ENCODE data around the gene FHIT. TPM values are rescaled to one million over a fixed set of nuclear protein-coding genes. Genes with fewer than 3 reads are reported as not detected.
A peak's percentile ranks its signal among the peaks of the same experiment; 100 is the strongest.

Gene FHIT
- polyA plus RNA-seq, 1 donor from 2014 or later: 17.3 TPM

- Mint-ChIP-seq H3K27ac (no peak overlapping the region), H3K9me3 (peaks cover 11 to 19% (median 15%) of the 10 kb centered on the region in 3 donors), H3K4me1 (peaks cover 0 to 2% (median 0%) of the 10 kb centered on the region in 3 donors), H3K27me3 (no peaks in the 10 kb centered on the region), H3K4me3 (no peak overlapping the region), H3K36me3 (peaks cover 1% of the 10 kb centered on the region)
Observed at GRCh38 chr3:60957541-60957940, 293.7 kb downstream of the FHIT start.

GRCh38 chr3:60956729-60957128, 294.5 kb downstream of the FHIT start:
- H3K27me3 Mint-ChIP-seq: no peaks in the 10 kb centered on the region
- peaks cover 13 to 14% (median 14%) of the 10 kb centered on the region in 3 donors for H3K9me3 Mint-ChIP-seq
- no peak overlapping the region for H3K4me3 Mint-ChIP-seq
- H3K27ac Mint-ChIP-seq: no peak overlapping the region
- H3K4me1 Mint-ChIP-seq: peaks cover 0 to 2% (median 0%) of the 10 kb centered on the region in 3 donors
- H3K36me3 Mint-ChIP-seq: peaks cover 1% of the 10 kb centered on the region

- Mint-ChIP-seq H3K27ac (no peak overlapping the region), H3K36me3 (peaks cover 1% of the 10 kb centered on the region), H3K9me3 (peaks cover 8 to 14% (median 13%) of the 10 kb centered on the region in 3 donors), H3K4me1 (peaks cover 0 to 2% (median 0%) of the 10 kb centered on the region in 3 donors), H3K27me3 (no peaks in the 10 kb centered on the region), H3K4me3 (no peak overlapping the region)
Observed at GRCh38 chr3:60955034-60955433, 296.2 kb downstream of the FHIT start.

GRCh38 chr3:60954048-60954447, 297.2 kb downstream of the FHIT start:
- Mint-ChIP-seq H3K4me1 (peaks cover 0 to 2% (median 0%) of the 10 kb centered on the region in 3 donors), H3K27ac (no peak overlapping the region), H3K27me3 (no peaks in the 10 kb centered on the region), H3K36me3 (peaks cover 1% of the 10 kb centered on the region), H3K4me3 (no peak overlapping the region), H3K9me3 (peaks cover 8 to 14% (median 10%) of the 10 kb centered on the region in 3 donors)

- no peaks in the 10 kb centered on the region for H3K27me3 Mint-ChIP-seq
- peaks cover 0 to 2% (median 0%) of the 10 kb centered on the region in 3 donors for H3K4me1 Mint-ChIP-seq
- H3K27ac Mint-ChIP-seq: no peak overlapping the region
- H3K4me3 Mint-ChIP-seq: no peak overlapping the region
- H3K36me3 Mint-ChIP-seq: peaks cover 1% of the 10 kb centered on the region
- peaks cover 8 to 14% (median 10%) of the 10 kb centered on the region in 3 donors for H3K9me3 Mint-ChIP-seq
Observed at GRCh38 chr3:60953351-60953750, 297.9 kb downstream of the FHIT start.

GRCh38 chr3:60952055-60952454, 299.2 kb downstream of the FHIT start:
- Mint-ChIP-seq H3K4me3 (no peak overlapping the region), H3K27me3 (no peaks in the 10 kb centered on the region), H3K27ac (no peak overlapping the region), H3K4me1 (peaks cover 0 to 2% (median 0%) of the 10 kb centered on the region in 3 donors), H3K9me3 (peaks cover 8 to 14% (median 10%) of the 10 kb centered on the region in 3 donors), H3K36me3 (peaks cover 1% of the 10 kb centered on the region)

- H3K27ac Mint-ChIP-seq: no peak overlapping the region
- peaks cover 0 to 2% (median 0%) of the 10 kb centered on the region in 3 donors for H3K4me1 Mint-ChIP-seq
- no peaks in the 10 kb centered on the region for H3K27me3 Mint-ChIP-seq
- no peak overlapping the region for H3K4me3 Mint-ChIP-seq
- H3K36me3 Mint-ChIP-seq: no peaks in the 10 kb centered on the region
- H3K9me3 Mint-ChIP-seq: peaks cover 0 to 8% (median under 1%) of the 10 kb centered on the region in 3 donors
Observed at GRCh38 chr3:60949146-60949545, 302.1 kb downstream of the FHIT start.

- H3K27me3 Mint-ChIP-seq: no peaks in the 10 kb centered on the region
- peaks cover 0 to 4% (median 0%) of the 10 kb centered on the region in 3 donors for H3K9me3 Mint-ChIP-seq
- no peak overlapping the region for H3K4me3 Mint-ChIP-seq
- H3K27ac Mint-ChIP-seq: no peak overlapping the region
- peaks cover 0 to under 1% (median 0%) of the 10 kb centered on the region in 3 donors for H3K4me1 Mint-ChIP-seq
- no peaks in the 10 kb centered on the region for H3K36me3 Mint-ChIP-seq
Observed at GRCh38 chr3:60948488-60948887, 302.8 kb downstream of the FHIT start.

GRCh38 chr3:60935709-60936108, 315.5 kb downstream of the FHIT start:
- Mint-ChIP-seq H3K9me3 (peaks cover 0 to 1% (median 0%) of the 10 kb centered on the region in 3 donors), H3K4me3 (no peak overlapping the region), H3K27ac (no peak overlapping the region), H3K4me1 (peaks cover 0 to 7% (median 0%) of the 10 kb centered on the region in 3 donors), H3K27me3 (no peaks in the 10 kb centered on the region), H3K36me3 (no peaks in the 10 kb centered on the region)

GRCh38 chr3:60933824-60934223, 317.4 kb downstream of the FHIT start:
- H3K9me3 Mint-ChIP-seq: peaks cover 0 to 1% (median 0%) of the 10 kb centered on the region in 3 donors
- H3K36me3 Mint-ChIP-seq: no peaks in the 10 kb centered on the region
- no peak overlapping the region for H3K27ac Mint-ChIP-seq

GRCh38 chr3:60932643-60933042, 318.6 kb downstream of the FHIT start:
- peaks cover 0 to 7% (median 0%) of the 10 kb centered on the region in 3 donors for H3K4me1 Mint-ChIP-seq

More at GRCh38 chr3:60933824-60934223, 317.4 kb downstream of the FHIT start:
- no peak overlapping the region for H3K4me3 Mint-ChIP-seq
- H3K4me1 Mint-ChIP-seq: peaks cover 0 to 7% (median 0%) of the 10 kb centered on the region in 3 donors
- no peaks in the 10 kb centered on the region for H3K27me3 Mint-ChIP-seq

GRCh38 chr3:60932170-60932569, 319.1 kb downstream of the FHIT start:
- H3K4me3 Mint-ChIP-seq: no peak overlapping the region
- H3K27ac Mint-ChIP-seq: peak overlapping the region in 1 of 3 donors; percentile 3
- peaks cover 0 to 7% (median 0%) of the 10 kb centered on the region in 3 donors for H3K4me1 Mint-ChIP-seq
- no peaks in the 10 kb centered on the region for H3K27me3 Mint-ChIP-seq
- H3K36me3 Mint-ChIP-seq: no peaks in the 10 kb centered on the region
- H3K9me3 Mint-ChIP-seq: peaks cover 0 to 2% (median 1%) of the 10 kb centered on the region in 3 donors

More at GRCh38 chr3:60932643-60933042, 318.6 kb downstream of the FHIT start:
- Mint-ChIP-seq H3K27me3 (no peaks in the 10 kb centered on the region), H3K27ac (no peak overlapping the region), H3K4me3 (no peak overlapping the region), H3K36me3 (no peaks in the 10 kb centered on the region), H3K9me3 (peaks cover 0 to 2% (median 1%) of the 10 kb centered on the region in 3 donors)

GRCh38 chr3:60931452-60931851, 319.8 kb downstream of the FHIT start:
- no peaks in the 10 kb centered on the region for H3K36me3 Mint-ChIP-seq
- H3K27ac Mint-ChIP-seq: peak overlapping the region in 1 of 3 donors; percentile 35
- H3K27me3 Mint-ChIP-seq: no peaks in the 10 kb centered on the region
- peak overlapping the region in 1 of 4 donors; percentile 37 for H3K4me3 Mint-ChIP-seq
- peaks cover 0 to 2% (median 1%) of the 10 kb centered on the region in 3 donors for H3K9me3 Mint-ChIP-seq
- peaks cover 0 to 7% (median 0%) of the 10 kb centered on the region in 3 donors for H3K4me1 Mint-ChIP-seq

GRCh38 chr3:60920519-60920918, 330.7 kb downstream of the FHIT start:
- no peak overlapping the region for H3K4me3 Mint-ChIP-seq
- H3K36me3 Mint-ChIP-seq: peaks cover 2% of the 10 kb centered on the region
- no peaks in the 10 kb centered on the region for H3K9me3 Mint-ChIP-seq
- no peak overlapping the region for H3K27ac Mint-ChIP-seq
- H3K27me3 Mint-ChIP-seq: no peaks in the 10 kb centered on the region
- H3K4me1 Mint-ChIP-seq: no peaks in the 10 kb centered on the region

GRCh38 chr3:60919296-60919695, 332.0 kb downstream of the FHIT start:
- no peaks in the 10 kb centered on the region for H3K9me3 Mint-ChIP-seq
- H3K4me3 Mint-ChIP-seq: no peak overlapping the region
- H3K36me3 Mint-ChIP-seq: peaks cover 2% of the 10 kb centered on the region
- no peaks in the 10 kb centered on the region for H3K4me1 Mint-ChIP-seq
- H3K27ac Mint-ChIP-seq: no peak overlapping the region
- H3K27me3 Mint-ChIP-seq: no peaks in the 10 kb centered on the region

- Mint-ChIP-seq H3K36me3 (peaks cover 3% of the 10 kb centered on the region), H3K27ac (no peak overlapping the region), H3K9me3 (no peaks in the 10 kb centered on the region), H3K4me1 (no peaks in the 10 kb centered on the region), H3K4me3 (no peak overlapping the region), H3K27me3 (no peaks in the 10 kb centered on the region)
Observed at GRCh38 chr3:60917141-60917540, 334.1 kb downstream of the FHIT start.

Data from IgD-negative memory B cell (primary cell).